ENCODE measurements around the gene CLINT1. TPM values are rescaled to one million over a fixed set of nuclear protein-coding genes. Genes with fewer than 3 reads are reported as not detected.
"Not testable (repeated sequence)": the region's sequence is repeated elsewhere in the genome, so short reads cannot be mapped to it uniquely, and the experiment has no call there.

CLINT1 gene
- total RNA-seq, 1 donor from 2014 or later = 84.6 TPM

DNA sequence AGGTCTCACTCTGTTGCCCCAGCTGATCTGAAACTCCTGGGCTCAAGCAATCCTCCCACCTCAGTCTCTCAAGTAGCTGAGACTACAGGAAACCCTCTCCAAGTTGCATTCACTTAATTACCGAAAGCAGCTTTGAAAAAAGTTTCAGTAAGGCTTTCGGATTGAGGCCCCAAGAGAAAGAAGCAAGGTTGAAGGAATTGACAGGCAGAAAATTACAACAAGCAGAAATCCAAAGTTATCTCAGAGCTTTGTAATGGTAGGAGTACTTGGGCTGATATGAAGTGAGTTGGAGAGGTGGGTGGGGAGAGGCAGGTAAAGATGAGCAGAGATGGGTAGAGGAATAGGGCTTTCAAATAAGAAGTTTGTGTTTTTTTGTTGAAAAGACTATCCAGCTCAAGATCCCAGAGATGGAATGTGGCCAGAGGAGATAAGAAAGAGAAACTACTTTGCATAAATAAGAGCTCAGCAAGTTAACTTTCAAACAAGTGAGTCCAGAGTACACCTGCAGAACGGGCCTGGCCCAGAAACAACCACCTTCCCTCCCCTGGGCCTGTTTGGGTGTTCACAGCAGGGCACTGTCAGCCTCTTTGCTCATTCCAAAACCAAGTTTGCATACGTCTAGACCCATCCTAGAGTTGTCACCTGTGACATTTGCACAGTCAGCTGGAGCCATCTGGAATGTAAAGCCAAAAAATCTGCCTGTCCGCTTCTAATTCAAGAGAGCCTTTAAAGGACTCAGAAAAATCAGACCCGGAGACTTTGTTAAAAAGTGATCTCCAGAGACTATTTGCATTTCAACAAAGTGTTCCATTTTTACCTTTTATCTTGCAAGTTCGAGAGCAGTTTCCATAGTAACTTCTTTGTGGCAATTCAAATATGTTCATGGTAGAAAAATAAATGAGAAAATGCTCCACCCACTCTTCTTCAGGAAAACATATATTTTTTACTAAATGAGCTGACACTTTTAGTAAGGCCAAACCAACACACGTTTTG lies 2.2 kb upstream of the CLINT1 start:
- Histone ChIP-seq H3K27ac (no peak overlapping the region), H3K4me1 (peaks cover 18% of the 10 kb centered on the region), H3K4me3 (no peak overlapping the region), H3K27me3 (no peaks in the 10 kb centered on the region), H3K36me3 (no peaks in the 10 kb centered on the region), H3K9me3 (no peaks in the 10 kb centered on the region)
- TF ChIP-seq CTCF (IDR thresholded peaks at IDR 0.05) = no peak
- intact Hi-C loops (cut with DNase I) = no loop called here
- ATAC-seq = no peak
- DNase-seq = no peak

DNA sequence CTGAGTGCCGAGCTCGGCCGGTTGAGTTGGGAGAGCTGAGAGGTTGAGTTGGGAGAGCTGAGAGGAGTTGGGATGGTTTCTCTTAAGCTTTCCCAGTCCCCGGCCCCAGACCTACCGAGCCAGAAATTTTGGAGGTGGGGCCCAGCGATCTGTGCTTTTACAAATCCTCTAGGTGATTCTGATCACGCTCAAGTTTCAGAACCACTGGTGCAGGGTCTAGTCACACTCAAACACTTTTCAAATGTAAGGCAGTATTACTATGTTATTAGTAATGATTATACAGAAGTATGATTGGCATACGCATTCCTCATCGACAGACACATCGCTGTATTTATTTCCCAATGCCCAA lies 256 bp upstream of the CLINT1 start:
- Histone ChIP-seq H3K27ac (peak overlapping the region; percentile 91), H3K9me3 (no peaks in the 10 kb centered on the region), H3K27me3 (no peaks in the 10 kb centered on the region), H3K4me3 (peak overlapping the region; percentile 92), H3K4me1 (peaks cover 20% of the 10 kb centered on the region), H3K36me3 (no peaks in the 10 kb centered on the region)
- intact Hi-C loops (cut with DNase I) = no loop called here
- no peak for TF ChIP-seq CTCF (IDR thresholded peaks at IDR 0.05)
- ATAC-seq = no peak
- DNase-seq = no peak

GRCh38 chr5:157857816-157858526 lies 974 bp downstream of the CLINT1 start:
- ATAC-seq (peak; percentile 69), DNase-seq (no peak)
- Histone ChIP-seq H3K4me3 (peak overlapping the region; percentile 92), H3K9me3 (no peaks in the 10 kb centered on the region), H3K4me1 (peaks cover 27% of the 10 kb centered on the region), H3K27ac (peak overlapping the region; percentile 91), H3K36me3 (no peaks in the 10 kb centered on the region), H3K27me3 (no peaks in the 10 kb centered on the region)
- TF ChIP-seq CTCF (IDR thresholded peaks at IDR 0.05) = no peak
- intact Hi-C loops (cut with DNase I) = no loop called here

DNA sequence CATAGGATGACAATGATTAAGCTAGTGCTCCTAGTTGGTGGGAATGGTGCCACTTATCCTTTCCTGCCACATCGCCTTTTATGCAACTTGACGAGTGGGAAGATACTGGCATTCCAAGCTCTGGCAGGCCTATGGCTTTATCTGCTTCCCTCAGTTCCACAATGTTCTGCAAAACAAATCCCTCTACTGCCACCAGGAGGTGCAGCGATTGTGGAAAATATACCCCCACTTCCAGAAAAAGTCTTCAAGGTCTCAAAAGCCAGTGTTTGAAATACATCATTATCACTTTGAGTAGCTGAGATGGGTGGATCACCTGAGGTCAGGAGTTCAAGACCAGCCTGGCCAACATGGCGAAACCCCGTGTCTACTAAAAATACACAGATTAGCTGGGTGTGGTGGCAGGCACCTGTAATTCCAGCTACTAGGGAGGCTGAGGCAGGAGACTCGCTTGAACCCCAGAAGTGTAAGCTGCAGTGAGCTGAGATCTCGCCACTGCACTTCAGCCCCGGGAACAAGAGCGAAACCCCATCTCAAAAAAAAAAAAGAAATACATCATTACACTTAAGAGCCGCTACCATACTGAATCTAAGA lies 3.4 kb downstream of the CLINT1 start:
- peak; percentile 39 for ATAC-seq

GRCh38 chr5:157853365-157853764 lies 5.6 kb downstream of the CLINT1 start:
- H3K27ac ChIP-seq; H3K4me3 ChIP-seq; H3K9me3 ChIP-seq; H3K36me3 ChIP-seq; intact Hi-C loops (cut with DNase I); ATAC-seq; DNase-seq; H3K27me3 ChIP-seq: not testable (repeated sequence)
- peaks cover 27% of the 10 kb centered on the region for H3K4me1 ChIP-seq

More for the DNA sequence above, 3.4 kb downstream of the CLINT1 start:
- Histone ChIP-seq H3K27me3 (no peaks in the 10 kb centered on the region), H3K36me3 (no peaks in the 10 kb centered on the region), H3K9me3 (no peaks in the 10 kb centered on the region), H3K4me3 (no peak overlapping the region), H3K27ac (no peak overlapping the region), H3K4me1 (peaks cover 27% of the 10 kb centered on the region)
- no peak for DNase-seq
- peak; percentile 68 for TF ChIP-seq CTCF (IDR thresholded peaks at IDR 0.05)
- intact Hi-C loops (cut with DNase I) = no loop called here

All from upper lobe of right lung (tissue), 1 donor.